Testis (tissue), 3 donors: ENCODE measurements around the gene CIT. TPM values are rescaled to one million over a fixed set of nuclear protein-coding genes. Genes with fewer than 3 reads are reported as not detected.
A peak's percentile ranks its signal among the peaks of the same experiment; 100 is the strongest.

Source experiments
- DNase-seq: peaks from one replicate; pipeline ENCODE4 v3.0.0-alpha.2; 2019
- H3K27ac ChIP-seq, 2 donors: fragments of 200-600 bp; sonication (generic); one replicate each; pipeline ENCODE4 v1.5.1; 2019
- H3K27me3 ChIP-seq: fragments of 200-600 bp; sonication (generic); one replicate; pipeline ENCODE4 v1.5.1; 2019
- H3K36me3 ChIP-seq: fragments of 200-600 bp; sonication (generic); one replicate; pipeline ENCODE4 v1.5.1; 2017; ENCODE audit warnings: low read depth; ENCODE audit errors: missing control alignments
- H3K4me1 ChIP-seq: fragments of 200-600 bp; sonication (generic); one replicate; pipeline ENCODE4 v1.5.1; 2019
- H3K4me3 ChIP-seq, 2 donors: fragments of 200-600 bp; sonication (generic); one replicate each; pipeline ENCODE4 v1.5.1; 2017 to 2019
- H3K9me3 ChIP-seq: fragments of 200-600 bp; sonication (generic); one replicate; pipeline ENCODE4 v1.5.1; 2017
- CTCF ChIP-seq, 3 experiments: fragments of 450-650 bp in 2 of 3; fragments of 200-600 bp in 1 of 3; sonication (generic) in 1 of 3; IDR thresholded peaks; one replicate each; pipeline ENCODE4 v1.5.1; 2016 to 2019; ENCODE audit warnings: antibody characterized with exemption in 3 of 3, mild to moderate bottlenecking in 2 of 3, moderate library complexity in 1 of 3
- POLR2A ChIP-seq: fragments of 450-650 bp; IDR thresholded peaks from one replicate; pipeline ENCODE4 v1.6.1; 2017; ENCODE audit warnings: antibody characterized with exemption, mild to moderate bottlenecking, moderate library complexity
- WGBS, 2 donors: methylation state at CpG; one replicate each; pipeline ENCODE4 v1.1.5; 2018; 5-methylcytosine and 5-hydroxymethylcytosine counted together
- intact Hi-C: fragments of 100-400 bp; cut with DNase I; formaldehyde crosslinking; loops from one replicate; pipeline ENCODE4 v1.15.1; 2023; ENCODE audit warnings: low total_unique reads
- polyA plus RNA-seq: library from polyadenylated mRNA; stranded (reverse); fragments of 350-450 nt; fragmentation: Illumina TruSeq; extraction: RNeasy Lipid Tissue Mini Kit (QIAGEN cat#74804); gene quantifications from one replicate; pipeline ENCODE4 v1.2.3, GENCODE V29; 2014; ENCODE audit warnings: low read depth, low replicate concordance; ENCODE audit not compliant: insufficient read depth
- total RNA-seq, 2 donors: library from RNA; depleted of rRNA; stranded (reverse); fragments of >200 nt; gene quantifications; one replicate each; pipeline ENCODE4 v1.2.3, GENCODE V29; 2016

The CIT gene
- total and polyA plus RNA-seq, 3 donors from 2014 or later: 14.6 to 30.0 (median 20.0) TPM

GRCh38 chr12:119727600-119728443 is 149.3 kb downstream of the CIT start:
- Histone ChIP-seq H3K4me3 (no peak overlapping the region), H3K4me1 (peaks cover 19% of the 10 kb centered on the region), H3K36me3 (no peaks in the 10 kb centered on the region), H3K27me3 (no peaks in the 10 kb centered on the region), H3K9me3 (no peaks in the 10 kb centered on the region), H3K27ac (peak overlapping the region in 1 of 2 donors; percentile 56)
- peak; percentile 40 for DNase-seq
- intact Hi-C loops: no loop called here
- 65 to 67% methylated on average over 3 of the region's 3 CpGs for WGBS, 2 donors
- TF ChIP-seq CTCF (IDR thresholded peaks at IDR 0.05) (no peak), POLR2A (no peak)

DNA sequence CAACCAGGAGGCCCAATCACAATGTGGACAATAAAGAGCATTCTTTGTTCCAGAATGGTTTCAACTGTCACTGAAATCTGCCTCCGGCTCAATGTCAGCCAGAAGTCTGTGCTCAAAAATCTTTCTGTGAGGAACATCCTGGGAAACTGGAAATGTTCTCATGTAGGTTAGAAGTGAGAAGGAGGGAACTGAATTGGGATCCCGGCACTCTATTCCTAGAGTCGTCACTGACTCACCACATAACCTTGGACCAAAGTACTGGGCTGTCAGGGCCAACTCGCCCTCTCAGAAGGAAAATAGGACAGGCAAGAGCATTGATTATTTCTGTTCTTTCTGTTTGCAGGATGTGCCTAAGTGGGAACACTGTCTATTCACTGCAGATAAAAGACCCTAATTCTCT is 151.6 kb downstream of the CIT start:
- WGBS, 2 donors: 25 to 33% methylated on average over 4 of the region's 4 CpGs
- TF ChIP-seq POLR2A: no peak
- no peaks in the 10 kb centered on the region for H3K27me3 ChIP-seq
- no peaks in the 10 kb centered on the region for H3K36me3 ChIP-seq
- peaks cover 19% of the 10 kb centered on the region for H3K4me1 ChIP-seq
- intact Hi-C loops: no loop called here
- DNase-seq: peak; percentile 37
- no peak overlapping the region for H3K4me3 ChIP-seq
- peak overlapping the region in 1 of 2 donors; percentile 62 for H3K27ac ChIP-seq
- no peaks in the 10 kb centered on the region for H3K9me3 ChIP-seq

GRCh38 chr12:119721306-119721705 is 155.8 kb downstream of the CIT start:
- H3K4me3 ChIP-seq: no peak overlapping the region
- peaks cover 12% of the 10 kb centered on the region for H3K4me1 ChIP-seq
- WGBS, 2 donors: 60 to 76% methylated on average over 4 of the region's 4 CpGs
- no peak overlapping the region for H3K27ac ChIP-seq
- H3K36me3 ChIP-seq: no peaks in the 10 kb centered on the region
- DNase-seq: no peak
- intact Hi-C loops: no loop called here
- H3K9me3 ChIP-seq: no peaks in the 10 kb centered on the region
- TF ChIP-seq CTCF (IDR thresholded peaks at IDR 0.05) (no peak), POLR2A (no peak)
- no peaks in the 10 kb centered on the region for H3K27me3 ChIP-seq

- H3K36me3 ChIP-seq: no peaks in the 10 kb centered on the region
- H3K27ac ChIP-seq: no peak overlapping the region
- peaks cover 8% of the 10 kb centered on the region for H3K4me1 ChIP-seq
- no peak overlapping the region for H3K4me3 ChIP-seq
- TF ChIP-seq CTCF (IDR thresholded peaks at IDR 0.05) (no peak), POLR2A (no peak)
- DNase-seq: no peak
- H3K9me3 ChIP-seq: no peaks in the 10 kb centered on the region
- intact Hi-C loops: no loop called here
- no peaks in the 10 kb centered on the region for H3K27me3 ChIP-seq
Observed at GRCh38 chr12:119720349-119720748, 156.8 kb downstream of the CIT start.

GRCh38 chr12:119718141-119718540 is 159.0 kb downstream of the CIT start:
- peaks cover 5% of the 10 kb centered on the region for H3K4me1 ChIP-seq
- intact Hi-C loops: no loop called here
- no peaks in the 10 kb centered on the region for H3K36me3 ChIP-seq
- no peaks in the 10 kb centered on the region for H3K27me3 ChIP-seq
- no peaks in the 10 kb centered on the region for H3K9me3 ChIP-seq
- no peak overlapping the region for H3K27ac ChIP-seq
- TF ChIP-seq POLR2A: no peak
- no peak for TF ChIP-seq CTCF (IDR thresholded peaks at IDR 0.05)
- H3K4me3 ChIP-seq: no peak overlapping the region
- 93 to 96% methylated on average over 17 of the region's 17 CpGs for WGBS, 2 donors
- no peak for DNase-seq
